Activated gamma-delta T cell treated with anti-CD3 and anti-CD28 coated beads, Interleukin-2, amount 50 U/mL, for 16 hours (primary cell): ENCODE data around the gene FGD6.
A peak's percentile ranks its signal among the peaks of the same experiment; 100 is the strongest.
"Not testable (repeated sequence)": the region's sequence is repeated elsewhere in the genome, so short reads cannot be mapped to it uniquely, and the experiment has no call there.

ENCODE experiments used
- DNase-seq: peaks from one replicate; pipeline ENCODE4 v3.0.0-alpha.2; 2020; ENCODE audit warnings: low read depth

The FGD6 gene

GRCh38 chr12:95217377-95218149, at the start of gene FGD6, which contains the start of gene VEZT:
Gene FGD6, minus strand, starts transcription at chr12:95217467. Its CDS starts 227 bp downstream, at chr12:95217240.
Gene VEZT, plus strand, starts transcription at chr12:95217807. Its CDS starts 44 bp downstream, at chr12:95217851.
- peak; percentile 93 for DNase-seq

DNA sequence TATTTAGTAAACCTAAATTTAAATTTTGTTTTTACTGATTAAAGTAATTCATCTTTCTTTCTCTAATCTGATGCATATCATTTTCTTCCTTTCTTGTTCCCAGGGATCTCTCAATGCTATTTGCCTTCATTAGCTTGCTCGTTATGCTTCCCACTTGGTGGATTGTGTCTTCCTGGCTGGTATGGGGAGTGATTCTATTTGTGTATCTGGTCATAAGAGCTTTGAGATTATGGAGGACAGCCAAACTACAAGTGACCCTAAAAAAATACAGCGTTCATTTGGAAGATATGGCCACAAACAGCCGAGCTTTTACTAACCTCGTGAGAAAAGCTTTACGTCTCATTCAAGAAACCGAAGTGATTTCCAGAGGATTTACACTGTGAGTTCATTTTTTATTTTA, 49.0 kb upstream of the FGD6 start:
- no peak for DNase-seq

- DNase-seq: no peak
Measured at GRCh38 chr12:95265765-95266164, 48.5 kb upstream of the FGD6 start.

DNA sequence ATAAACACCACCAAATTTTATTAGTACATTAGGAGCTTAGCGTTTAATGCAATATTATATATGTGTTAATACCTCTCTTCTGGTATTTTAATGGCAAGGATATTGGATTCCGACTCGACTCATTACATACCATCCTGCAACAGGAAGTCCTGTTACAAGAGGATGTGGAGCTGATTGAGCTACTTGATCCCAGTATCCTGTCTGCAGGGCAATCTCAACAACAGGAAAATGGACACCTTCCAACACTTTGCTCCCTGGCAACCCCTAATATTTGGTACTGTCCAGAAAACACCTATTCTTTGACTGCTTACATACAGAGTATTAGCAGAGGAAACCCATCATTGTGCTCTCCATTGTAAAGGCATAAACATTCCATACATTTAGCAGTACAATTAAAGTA, 45.5 kb upstream of the FGD6 start:
- no peak for DNase-seq

DNA sequence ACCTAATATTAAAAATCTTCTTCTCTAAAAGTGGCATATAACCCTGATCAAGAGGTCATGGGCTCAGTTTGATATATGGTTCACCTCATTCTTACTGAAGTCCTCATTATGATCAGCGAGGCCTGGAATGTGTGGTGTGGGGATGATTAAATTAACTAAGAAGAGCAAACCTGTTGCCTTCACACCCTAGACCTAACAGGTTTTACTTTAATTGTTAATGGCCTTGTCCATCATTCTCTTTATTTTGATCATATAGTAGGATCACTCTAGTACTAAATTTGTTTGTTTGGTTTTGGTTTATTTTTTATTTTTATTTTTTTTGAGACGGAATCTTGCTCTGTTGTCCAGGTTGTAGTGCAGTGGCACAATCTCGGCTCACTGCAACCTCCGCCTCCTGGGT, 43.8 kb upstream of the FGD6 start:
- no peak for DNase-seq

GRCh38 chr12:95259368-95259767, 42.1 kb upstream of the FGD6 start:
- DNase-seq: no peak

DNA sequence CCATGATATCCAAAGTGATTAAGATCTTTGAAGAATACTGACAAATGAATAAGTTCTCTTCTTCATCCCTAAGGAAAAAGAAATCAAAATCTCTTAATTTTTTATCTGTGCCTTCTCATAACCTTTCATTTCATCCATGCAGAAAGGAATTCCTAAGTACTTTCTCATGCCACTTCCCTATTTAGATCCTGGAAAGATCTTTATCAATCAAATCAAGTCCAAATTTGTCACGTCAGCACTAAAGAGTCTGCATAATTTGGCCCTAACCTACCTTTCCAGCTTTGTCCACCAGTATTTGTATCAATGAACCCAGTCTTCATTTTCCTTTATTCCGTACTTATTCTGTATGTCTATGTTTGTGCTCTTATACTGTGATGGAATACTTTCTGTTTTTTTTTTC, 41.5 kb upstream of the FGD6 start:
- DNase-seq: no peak

DNA sequence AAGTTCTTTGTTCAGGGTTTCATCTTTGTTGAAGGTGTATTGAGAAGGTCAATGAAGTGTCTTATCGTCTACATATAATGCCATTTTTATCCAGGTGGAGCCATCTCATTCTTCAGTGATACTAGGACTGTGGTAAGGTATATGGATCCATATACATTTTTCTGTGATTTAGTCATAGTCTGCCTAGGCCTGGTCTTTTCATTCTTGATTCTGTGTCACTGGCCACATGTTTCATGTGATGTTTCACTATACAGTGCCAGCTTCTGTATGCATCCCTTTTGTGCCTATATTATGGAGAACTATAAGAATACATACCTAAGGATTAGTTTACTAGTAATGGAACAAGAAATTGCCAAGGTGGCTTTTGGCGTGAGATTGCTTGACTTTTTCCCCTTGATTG, 40.9 kb upstream of the FGD6 start:
- DNase-seq: no peak

GRCh38 chr12:95257541-95257940, 40.3 kb upstream of the FGD6 start:
- no peak for DNase-seq

GRCh38 chr12:95253386-95253785, 36.1 kb upstream of the FGD6 start:
- no peak for DNase-seq

DNA sequence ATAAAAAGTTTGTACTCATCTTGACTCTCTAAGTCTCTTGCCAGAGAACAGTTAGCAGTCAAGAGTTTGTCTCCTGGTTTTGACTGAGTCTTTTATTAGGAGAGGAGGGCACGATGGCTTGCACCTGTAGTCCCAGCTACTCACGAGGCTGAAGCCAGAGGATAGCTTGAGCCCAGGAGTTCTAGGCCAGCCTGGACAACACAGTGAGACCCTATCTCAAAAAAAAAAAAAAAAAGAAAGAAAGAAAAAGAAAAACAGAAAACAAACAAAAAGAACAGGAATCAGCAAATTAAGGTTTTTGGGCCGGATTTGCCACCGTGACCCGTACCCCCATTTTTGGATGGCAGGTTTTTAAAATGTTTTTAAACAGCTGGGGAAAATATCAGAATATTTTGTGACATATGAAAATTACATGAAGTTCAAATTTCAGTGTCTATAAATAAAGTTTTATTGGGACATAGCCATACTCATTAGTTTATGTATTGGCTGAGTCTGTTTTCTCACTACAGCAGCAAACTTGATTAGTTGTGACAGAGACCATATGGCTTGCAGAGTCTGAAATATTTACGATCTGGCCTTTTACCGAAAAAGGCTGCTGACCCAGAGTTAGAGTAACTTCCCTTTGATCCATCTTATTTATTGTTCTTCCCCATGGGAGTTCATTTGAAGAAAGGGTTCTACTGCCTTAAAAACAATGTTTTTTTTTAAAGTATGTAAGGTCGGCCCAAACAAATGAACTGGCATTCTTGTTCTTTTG, 31.5 kb upstream of the FGD6 start:
- DNase-seq: no peak

DNA sequence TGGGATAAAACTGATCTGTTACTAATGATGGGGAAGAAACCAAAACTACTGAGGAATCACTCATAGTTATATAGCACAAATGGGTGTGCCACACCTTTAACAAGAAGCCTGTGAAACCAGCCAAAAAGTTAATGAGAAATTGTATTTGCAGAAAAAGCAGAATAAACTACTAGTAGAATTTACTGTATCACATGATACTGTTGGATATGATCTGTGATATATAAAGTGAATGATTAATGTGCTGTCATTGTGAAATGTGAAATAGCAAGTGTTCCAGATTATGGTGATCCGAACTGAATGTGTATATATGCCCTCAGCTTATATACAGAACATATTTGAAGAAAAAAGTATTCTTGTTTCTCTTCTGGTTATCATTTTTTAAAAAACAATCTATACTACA, 30.8 kb upstream of the FGD6 start:
- no peak for DNase-seq

DNA sequence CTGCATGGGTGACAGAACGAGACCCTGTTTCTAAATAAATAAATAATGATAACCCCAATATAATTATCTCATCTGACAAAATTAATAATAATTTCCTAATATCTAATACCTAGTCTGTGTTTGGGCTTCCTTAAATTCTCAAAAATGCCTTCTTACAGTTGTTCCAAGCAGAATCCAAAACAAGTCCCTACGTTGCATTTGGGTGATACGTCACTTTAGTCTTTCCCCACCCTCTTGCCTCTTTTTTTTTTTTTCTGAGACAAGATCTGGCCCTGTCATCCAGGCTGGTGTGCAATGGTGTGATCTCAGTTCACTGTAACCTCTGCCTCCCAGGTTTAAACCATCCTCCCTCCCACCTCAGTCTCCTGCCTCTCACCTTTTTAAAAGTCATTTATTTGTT, 27.1 kb upstream of the FGD6 start:
- no peak for DNase-seq

DNA sequence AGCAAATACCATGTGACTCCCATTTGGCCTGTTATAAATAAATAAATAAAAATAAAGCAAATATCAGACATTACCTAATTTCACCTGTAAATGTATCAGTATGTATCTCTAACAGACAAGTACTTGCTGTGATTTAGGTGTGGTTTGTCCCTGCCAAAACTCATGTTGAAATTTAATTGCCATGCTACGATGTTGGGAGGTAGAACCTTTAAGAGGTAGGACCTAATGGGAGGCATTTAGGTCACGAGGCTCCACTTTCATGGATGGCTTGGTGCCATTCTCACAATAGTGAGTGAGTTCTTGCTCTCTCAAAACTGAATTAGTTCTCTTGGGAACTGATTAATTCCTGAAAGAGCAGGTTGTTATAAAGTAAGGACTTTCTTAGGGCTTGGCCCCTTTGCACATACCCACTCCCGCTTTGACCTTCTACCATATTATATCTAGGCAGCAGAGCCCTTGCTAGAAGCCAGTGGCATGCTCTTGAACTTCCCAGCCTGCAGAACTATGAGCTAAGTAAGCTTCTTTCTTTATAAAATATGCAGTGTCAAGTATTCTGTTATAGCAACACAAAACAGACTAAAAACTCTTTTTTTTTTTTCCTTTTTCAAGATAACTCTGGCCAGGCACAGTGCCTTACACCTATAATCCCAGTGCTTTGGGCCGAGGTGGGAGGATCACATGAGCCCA, 26.4 kb upstream of the FGD6 start:
- DNase-seq: no peak

GRCh38 chr12:95241761-95242506, 24.7 kb upstream of the FGD6 start:
- DNase-seq: no peak

DNA sequence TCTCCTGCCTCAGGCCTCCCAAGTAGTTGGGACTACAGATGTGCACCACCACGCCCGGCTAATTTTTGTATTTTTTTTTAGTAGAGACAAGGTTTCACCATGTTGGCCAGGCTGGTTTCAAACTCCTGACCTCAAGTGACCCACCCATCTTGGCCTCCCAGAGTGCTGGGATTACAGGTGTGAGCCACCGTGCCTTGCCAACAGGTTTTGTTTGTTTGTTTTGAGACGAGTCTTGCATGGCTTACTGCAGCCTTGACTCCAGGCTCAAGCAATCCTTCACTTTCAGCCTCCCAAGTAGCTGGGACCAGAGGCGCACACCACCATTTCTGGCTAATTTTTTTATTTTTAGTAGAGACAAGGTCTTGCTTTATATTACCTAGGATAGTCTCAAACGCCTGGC, 23.9 kb upstream of the FGD6 start:
- not testable (repeated sequence) for DNase-seq

DNA sequence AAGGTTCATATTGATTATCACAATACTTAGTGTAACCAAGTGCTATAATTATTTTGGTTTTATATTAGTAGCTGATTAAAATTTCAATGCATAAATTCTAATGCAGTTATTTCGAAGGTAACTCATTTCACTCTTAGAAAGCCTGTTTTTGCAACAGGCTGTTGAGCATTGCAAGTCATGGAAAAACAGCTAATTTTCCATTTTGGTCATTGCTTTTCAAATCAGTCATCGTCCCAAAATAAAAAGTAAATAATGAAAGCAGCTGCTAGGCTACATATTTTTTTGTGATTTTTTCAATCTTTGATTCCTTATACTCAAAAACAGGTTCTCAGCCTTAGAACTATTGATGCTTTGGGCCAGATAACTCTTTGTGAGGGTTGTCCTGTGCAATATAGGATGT, 23.3 kb upstream of the FGD6 start:
- no peak for DNase-seq

GRCh38 chr12:95239835-95240234, 22.6 kb upstream of the FGD6 start:
- not testable (repeated sequence) for DNase-seq

DNA sequence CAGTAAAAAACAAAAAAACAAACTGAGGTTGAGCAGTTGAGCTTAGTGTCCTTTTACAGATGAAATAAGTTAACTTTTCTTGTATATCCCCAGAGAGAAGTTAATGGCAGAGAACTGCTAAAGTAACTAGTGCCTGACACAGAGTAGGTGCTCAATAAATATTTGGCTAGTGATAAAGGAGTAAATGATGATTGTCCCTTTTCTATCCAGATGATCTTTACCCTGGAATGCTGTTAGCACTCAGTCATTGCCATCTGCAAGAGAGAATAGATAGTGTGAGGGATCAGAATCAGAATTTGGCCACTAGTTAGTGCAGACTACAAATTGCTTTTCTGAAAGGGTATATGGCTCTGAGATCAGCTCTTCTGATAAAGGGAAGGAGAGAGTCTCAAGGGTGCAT, 21.9 kb upstream of the FGD6 start:
- DNase-seq: no peak

GRCh38 chr12:95238150-95238549, 20.9 kb upstream of the FGD6 start:
- no peak for DNase-seq

DNA sequence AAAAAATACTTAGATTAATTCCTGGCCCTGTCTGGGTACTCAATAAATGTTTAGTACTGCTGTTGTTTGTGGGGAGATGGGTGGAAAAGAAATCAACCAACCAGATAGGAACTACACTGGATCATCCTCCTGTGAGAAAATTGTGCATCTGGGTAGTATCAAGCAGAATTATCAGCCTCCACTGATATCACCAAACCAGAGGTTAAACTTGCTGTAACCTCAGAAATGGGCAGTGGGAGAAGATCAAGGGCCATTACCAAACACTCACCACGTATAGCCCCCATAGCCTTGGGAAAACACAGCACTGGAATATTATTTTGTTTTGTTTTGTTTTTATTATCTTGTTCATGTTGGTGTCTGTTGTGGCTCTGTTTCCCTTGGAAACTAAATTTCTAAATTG, 20.0 kb upstream of the FGD6 start:
- no peak for DNase-seq

DNA sequence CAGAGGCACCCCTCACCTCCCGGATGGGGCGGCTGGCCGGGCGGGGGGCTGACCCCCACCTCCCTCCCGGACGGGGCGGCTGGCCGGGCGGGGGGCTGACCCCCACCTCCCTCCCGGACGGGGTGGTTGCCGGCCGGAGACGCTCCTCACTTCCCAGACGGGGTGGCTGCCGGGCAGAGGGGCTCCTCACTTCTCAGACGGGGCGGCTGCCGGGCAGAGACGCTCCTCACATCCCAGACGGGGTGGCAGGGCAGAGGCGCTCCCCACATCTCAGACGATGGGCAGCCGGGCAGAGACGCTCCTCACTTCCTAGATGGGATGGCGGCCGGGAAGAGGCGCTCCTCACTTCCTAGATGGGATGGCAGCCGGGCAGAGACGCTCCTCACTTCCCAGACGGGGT, 18.4 kb upstream of the FGD6 start:
- not testable (repeated sequence) for DNase-seq
